COLO829 (cell line): ENCODE results near the gene PALD1.

Source experiments
- DNase-seq: peaks from one replicate; pipeline ENCODE4 v3.0.0; 2012; ENCODE audit warnings: low spot score

The PALD1 gene

DNA sequence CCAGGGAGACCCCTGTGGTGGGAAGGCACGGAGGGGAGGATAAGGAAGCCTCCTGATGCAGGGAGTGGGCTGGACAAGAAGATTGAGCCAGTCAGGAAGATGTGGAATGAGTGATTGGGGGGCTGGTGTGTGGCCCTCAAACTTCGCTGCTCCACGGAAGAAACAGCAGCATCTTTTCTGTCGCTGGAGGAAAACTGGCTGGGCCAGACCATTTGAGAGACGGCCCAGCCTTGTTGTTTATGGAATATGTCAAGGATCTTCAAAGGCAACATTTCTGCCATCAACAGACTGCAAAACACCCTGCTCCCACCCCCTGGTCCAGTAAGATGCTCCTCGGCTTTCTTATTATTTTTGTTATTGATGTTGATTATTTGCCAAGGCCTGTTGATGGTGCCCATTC lies 29.4 kb downstream of the PALD1 start:
- no peak for DNase-seq

DNA sequence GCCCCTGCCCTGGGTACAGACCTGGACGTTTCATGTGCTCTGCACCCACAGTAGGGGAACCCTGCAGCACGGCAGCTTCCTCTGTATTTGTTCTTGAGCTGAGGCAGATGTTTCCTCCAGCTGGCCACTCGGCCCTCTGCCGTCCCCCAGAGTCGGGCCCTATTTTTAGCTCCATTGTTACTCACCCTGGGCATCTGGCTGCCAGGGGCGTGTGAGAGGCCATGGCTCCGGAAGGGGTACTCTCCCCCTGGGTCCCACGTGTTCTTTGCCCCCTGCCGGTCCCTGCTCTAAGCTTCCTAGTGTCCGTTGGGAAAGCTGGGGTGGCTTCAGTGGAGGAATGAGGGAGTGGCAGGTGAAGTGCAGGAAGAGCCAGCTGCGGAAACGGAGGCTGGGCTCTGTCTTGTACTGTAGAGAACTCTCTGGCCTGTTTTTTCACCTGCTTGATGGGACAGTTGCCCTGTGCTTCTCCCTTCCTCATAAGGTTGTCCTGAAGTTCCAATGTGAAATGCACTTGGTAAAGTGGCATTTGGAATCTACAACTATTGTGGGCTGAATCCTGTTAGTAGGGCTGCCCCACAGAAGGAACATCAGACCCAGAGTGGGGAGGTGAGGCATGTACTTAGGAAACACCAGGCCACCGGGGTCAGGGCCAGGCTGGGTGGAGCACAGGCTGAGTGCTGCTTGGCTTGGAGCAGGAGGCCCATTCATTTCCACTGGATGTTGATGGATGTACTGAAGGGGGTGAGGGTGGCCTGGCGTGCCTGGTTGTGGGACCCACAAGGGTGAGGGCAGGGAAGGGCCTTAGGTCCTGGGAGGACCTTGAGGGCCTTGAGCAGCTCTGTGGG lies 30.6 kb downstream of the PALD1 start:
- DNase-seq = no peak

DNA sequence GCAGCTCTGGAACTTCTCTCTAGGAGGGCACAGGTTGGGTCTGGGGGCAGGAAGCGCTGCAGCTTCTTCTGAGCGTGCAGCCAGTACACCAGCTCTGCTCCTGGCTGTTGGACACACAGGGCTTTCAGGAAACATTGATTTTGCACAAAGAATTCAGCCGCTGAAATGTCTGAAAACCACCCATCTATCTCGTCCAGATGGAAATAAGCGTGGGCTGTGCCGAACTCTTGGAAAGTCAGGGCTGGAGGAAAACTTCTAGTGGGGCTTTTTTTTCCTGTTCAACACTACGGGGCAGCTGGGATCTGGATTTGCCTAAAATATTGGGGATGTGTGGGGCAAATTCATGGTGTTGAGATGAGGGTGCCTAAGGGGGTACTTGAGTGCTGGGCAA lies 31.2 kb downstream of the PALD1 start:
- no peak for DNase-seq

DNA sequence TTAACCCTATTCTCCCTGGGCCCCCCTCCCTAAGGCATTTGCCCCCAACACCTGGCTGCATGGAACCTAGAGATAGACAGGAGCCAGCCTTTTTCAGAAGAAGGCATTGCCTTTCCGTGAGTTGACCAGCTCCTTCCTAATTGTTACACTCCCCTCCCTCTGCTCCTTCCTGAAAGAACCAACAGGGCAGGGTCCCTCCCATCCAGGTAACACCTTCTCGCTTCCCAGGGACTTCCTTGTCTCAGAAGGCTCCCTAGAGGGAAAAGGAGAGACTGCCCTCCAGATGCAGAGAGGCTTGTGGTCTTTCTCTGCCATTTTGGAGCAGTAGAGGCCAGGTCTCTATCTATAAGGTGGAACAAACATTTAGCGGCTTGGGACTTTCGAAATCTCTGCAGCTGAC lies 31.9 kb downstream of the PALD1 start:
- DNase-seq = no peak

DNA sequence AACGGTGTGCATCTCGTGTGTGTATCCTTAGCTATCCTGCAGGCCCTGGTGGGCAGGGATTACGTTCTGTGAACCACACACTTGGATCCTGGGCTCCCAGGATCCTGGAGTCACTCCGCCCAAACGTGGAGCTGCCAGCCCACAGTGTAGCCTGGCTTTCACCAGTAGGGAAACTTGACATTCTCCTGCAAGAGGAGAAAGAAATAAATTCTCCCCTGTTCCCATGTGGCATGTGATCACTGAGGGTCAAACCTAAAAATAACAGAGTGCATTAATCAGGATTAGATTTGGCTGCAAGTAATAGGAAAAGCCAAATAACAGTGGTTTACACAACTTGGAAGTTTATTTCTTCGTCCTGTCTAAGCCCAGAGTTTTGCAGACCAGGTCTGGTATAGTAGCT lies 32.3 kb downstream of the PALD1 start:
- no peak for DNase-seq

DNA sequence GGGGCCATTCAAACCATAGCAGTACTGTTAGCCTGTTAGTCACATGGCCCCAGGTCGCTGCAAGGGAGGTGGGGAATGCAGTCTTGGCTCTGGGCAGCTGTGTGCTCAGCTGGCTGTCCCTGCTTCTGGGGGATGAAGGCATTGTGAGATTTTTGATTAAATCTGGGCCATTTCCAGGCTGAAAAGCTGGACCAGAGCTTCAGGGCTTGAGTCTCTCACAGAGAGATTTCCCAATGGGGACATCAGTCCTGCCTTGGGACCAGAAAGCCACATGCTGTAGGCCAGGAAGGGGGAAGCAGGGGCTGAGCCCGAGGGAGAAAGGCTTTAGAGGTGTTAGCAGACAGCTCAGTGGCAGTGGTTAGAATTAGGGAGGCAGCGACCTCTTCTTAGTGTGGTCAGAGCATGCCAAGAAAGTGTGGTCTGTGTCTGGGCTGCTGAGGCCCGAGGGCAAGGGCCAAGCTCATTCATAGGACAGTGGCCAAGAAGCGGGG lies 33.6 kb downstream of the PALD1 start:
- no peak for DNase-seq

DNA sequence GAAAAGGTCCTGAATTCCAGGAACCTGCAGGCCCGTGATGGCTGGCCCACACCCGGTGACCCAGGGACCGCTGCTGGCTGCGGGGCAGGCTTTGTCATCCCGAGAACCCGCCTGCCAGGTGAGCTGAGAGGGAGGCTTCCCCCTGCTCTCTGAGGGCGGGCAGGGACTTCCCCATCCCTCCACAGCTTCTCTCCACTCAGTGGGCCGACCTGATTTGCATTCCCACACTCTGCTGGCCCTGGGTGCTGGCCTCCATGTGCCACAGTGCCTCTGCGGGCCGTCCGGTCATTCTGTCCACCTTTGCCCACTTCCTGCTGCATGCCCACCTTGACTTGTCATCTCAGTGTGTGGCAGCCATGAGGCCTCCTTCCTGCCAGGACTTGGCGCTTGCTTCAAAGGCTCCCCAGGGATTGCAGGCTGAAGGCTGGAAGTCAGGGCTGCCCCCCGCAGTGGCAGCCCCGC lies 35.3 kb downstream of the PALD1 start:
- DNase-seq = no peak

DNA sequence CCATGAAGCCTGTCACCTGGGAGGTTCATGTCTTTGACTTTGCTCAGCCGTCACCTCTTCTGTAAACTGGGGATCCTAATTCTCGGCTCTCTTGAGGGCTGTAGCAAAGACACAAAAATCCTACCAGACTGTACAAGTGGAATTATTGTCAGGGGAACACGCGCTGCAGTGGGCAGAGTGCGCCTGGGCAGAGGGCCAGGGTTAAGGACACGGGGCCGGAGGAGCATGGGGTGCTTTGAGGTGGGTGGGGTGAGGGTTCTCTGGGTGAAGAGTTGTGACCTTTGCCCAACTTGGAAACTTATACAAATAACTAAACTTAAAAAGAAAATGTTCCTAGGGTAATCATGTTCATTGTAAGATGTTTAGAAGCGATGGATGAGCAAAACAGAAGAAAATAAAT lies 36.0 kb downstream of the PALD1 start:
- DNase-seq = no peak

DNA sequence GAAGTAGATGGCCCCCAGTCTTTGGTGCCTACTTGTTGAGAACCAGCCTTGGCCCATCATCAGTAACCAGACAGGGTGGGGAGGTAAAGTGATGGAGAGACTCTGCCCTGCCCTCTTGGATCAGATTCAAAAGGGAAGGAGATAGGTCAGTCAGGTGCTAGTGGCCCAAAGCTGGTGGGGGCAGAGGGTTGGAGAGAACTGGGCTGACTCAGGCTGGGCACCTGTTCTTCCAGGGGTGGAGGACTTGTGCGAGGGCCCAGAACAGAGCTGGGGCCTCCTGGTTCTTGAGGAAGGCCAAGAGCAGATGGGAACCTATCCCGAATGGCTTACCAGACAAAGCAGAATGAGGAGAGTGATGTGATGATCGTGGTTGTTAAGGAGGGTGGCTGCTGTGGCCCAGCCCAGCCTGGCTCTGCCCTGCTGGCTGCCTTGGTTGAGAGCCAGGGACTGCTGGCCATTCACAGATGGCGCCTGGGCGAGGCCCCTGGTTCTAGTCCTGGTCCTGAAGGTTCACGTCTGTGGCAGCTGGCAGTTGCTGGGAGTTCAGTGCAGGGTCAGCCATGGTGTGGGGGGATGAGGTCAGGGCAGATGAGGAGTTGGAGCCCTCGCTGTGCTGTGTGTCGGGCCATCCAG lies 36.6 kb downstream of the PALD1 start:
- DNase-seq = no peak

DNA sequence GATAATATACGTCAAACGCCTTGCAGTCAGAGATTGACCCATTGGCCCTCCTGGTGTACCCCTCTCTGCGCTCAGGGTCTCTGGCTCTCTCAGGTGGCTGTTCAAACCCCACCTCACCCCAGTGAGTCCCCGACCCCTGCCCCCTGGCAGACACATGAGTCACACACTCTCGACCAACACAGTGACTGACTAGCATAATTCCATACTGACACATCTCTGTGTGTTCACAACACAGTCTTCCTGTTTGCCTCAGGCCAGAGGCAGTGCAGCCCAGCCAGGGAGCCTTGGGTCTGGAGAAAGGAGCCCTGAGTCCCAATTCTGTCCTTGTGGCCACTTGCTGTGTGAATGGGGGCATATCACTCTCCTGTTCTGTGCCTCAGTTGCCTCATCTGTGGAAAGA lies 40.1 kb downstream of the PALD1 start:
- DNase-seq = no peak

DNA sequence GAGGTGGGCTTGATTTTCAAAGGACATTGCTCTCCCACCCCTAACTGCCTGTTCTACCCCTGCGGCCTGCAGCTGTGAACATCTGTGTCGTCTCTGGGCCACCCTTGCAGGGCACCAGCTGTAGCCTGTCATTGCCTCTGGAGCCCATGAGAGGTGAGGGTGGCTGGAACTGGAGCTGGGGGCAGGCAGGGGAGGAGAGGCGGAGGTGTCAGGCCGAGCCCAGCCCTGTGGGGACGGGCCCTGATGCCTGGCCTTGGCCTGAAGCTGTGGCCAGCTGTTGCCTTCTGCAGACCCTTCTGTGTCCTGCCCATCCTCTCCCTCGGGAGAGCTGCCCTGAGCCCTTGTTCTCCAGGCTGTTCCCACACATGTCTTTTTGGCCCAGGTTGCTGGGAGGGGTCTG lies 44.5 kb downstream of the PALD1 start:
- no peak for DNase-seq

DNA sequence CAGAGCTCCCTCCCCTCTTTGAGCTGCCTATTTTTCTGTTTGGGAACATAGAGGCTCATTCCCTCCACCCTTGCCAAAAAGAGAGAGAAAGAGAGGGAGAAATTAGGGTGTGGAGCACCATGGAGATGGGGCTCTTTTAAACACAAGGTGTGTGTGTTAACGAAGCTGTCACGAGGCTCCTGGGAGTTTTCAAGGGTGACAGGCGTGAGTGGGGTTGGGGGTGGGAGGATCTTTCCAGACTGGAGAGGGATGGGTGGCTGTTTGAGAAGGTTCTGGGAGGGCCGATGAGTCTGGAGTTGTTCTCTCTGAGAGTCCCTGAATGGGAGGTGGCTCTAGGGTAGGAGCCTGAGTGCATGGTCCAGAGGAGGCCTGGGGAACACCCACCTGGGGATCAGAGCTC lies 45.0 kb downstream of the PALD1 start:
- DNase-seq = no peak

DNA sequence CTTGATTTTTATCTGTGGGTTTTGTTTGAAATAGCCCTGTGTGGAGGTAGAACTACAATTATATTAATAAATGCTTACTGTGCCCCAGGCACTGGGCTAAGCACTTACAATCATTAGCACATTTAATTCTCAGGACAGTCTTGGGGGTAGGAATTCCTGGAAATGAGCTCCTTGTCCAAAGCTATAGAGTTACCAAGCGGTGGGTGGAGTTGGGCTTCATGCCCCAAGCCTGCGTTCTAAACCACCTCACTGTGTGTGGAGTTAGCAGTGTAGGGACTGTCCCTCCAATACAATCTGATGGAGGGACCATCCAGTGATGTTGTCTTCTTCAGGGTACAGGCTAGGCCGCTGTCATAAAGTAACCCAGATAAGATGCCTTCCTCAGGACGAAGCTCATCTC lies 49.7 kb downstream of the PALD1 start:
- DNase-seq = no peak

DNA sequence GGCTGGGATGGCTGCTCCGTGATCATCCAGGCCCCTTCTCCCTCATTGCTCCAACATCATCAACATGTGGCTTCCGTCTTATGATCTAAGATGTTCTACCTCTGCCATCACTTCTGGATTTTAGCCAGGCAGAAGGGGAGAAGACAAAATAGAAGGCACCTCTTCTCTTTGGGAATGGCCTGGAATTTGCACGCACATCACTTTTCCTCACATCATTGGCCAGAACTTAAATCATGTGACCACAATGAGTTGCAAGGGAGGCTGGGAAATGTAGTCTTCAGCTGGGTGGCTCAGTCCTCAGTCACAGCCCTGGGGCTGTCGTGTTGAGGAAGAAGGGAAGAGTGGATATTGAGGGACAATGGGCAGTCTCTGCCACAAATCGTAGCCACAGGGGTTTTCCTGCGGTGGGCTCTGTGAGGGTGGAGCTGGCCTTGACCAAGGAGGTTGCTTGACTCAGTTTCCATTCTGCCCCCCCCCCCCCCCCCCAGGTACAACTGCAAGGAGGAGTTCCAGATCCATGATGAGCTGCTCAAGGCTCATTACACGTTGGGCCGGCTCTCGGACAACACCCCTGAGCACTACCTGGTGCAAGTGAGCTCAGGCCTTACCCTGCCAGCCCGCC lies 50.3 kb downstream of the PALD1 start:
- DNase-seq = peak; percentile 24

DNA sequence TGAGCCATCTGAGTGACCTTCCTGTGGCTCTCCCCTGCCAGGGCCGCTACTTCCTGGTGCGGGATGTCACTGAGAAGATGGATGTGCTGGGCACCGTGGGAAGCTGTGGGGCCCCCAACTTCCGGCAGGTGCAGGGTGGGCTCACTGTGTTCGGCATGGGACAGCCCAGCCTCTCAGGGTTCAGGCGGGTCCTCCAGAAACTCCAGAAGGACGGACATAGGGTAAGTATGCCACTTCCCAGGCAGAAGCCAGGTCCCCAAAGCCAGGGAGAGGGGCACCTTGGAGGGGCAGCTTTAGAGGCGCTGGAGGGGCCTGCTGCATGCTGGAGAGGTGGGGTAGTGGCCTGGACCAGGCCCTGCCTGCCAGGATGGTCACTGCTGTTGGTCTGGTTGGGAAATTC lies 51.3 kb downstream of the PALD1 start:
- DNase-seq = no peak

DNA sequence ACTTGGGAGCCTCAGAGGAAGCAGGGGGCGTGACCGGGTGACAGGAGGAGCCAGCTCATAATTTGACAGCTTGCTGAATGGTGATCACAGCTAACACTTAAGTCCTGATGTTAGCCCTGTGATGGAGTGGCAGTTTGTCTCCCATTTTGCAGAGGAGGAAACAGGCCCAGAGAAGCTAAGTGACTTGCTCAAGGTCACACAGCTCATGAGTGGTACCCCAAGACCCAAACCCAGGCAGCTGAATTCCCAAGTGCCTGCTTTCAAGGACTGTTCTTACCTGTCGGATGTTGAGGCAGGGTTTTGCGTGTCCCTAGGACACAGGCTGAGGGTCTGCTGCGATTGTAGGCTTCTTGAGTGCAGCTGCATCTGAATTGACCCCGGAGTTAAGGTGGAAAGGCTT lies 51.7 kb downstream of the PALD1 start:
- no peak for DNase-seq

DNA sequence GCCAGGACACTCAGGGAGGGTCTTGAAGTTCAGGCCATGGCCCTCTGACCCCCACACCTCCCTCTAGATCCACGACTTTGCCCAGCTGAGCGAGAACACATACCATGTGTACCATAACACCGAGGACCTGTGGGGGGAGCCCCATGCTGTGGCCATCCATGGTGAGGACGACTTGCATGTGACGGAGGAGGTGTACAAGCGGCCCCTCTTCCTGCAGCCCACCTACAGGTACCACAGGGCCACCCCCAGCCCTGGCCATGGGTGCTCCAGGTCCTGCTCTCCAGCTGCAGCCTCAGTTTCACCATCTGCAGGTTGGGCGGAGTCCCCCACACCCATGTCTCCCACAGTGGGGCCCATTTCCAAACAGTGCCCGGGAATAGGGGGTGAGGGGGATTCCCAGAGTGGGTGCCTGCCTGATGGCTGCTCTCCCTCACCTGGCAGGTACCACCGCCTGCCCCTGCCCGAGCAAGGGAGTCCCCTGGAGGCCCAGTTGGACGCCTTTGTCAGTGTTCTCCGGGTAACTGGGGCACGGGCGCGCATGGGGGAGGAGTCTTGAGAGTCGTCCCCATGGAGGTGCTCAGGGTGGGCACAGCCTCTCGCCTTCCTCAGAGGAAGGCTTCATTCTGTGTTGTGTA lies 54.1 kb downstream of the PALD1 start:
- DNase-seq = no peak

DNA sequence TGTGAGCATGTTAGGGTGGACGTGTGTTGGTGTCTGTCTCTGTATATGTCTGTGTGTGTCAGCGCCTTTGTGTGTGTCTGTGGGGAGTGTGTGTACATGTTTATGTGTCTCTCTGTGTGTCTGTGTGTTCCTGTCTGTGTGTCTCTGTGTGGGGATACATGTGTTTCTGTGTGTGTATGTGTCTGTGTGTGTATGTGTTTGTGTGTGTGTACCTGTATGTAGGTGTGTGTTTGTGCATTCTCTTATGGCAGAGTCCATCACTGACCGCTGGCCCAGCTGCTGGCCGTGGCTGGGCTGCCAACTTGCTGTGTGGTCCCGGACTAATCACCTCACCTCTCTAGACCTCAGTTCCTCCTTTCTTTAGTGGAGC lies 54.6 kb downstream of the PALD1 start:
- no peak for DNase-seq

DNA sequence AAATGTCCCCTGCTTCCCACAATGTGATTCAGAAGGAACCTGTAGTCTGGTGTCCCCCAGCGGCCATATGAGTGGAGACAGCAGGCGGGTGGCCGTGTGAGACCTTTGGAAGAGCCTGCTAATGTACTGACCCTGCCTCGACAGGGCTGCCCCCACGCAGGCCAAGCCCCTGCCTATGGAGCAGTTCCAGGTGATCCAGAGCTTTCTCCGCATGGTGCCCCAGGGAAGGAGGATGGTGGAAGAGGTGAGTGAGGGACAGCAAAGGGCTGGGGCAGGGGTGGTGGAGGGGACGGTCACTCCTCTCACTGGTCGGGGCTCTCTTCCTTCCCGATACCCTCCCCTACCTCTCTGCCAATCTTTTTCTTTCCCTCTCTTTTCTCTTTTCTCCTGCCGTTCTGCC lies 55.7 kb downstream of the PALD1 start:
- no peak for DNase-seq

DNA sequence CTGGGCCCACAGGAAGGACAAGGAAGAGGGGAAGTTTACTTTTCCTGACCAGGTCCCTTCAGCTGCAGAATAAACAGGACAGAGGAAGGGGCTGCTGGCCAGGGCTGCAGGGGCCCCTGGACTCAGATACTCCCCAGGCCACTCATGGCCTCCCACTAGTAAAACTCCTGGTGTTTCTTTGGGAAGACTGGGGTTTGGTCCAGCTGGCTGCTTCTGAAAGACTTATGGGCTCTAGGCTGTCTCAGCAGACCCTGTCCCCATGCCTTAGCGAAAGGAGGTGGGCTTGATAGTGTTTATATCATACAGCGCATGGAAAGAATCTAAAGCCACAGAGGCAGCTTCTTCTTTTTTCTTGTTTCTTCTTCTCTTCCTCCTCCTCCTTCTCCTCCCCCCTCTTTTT lies 56.4 kb downstream of the PALD1 start:
- DNase-seq = no peak

DNA sequence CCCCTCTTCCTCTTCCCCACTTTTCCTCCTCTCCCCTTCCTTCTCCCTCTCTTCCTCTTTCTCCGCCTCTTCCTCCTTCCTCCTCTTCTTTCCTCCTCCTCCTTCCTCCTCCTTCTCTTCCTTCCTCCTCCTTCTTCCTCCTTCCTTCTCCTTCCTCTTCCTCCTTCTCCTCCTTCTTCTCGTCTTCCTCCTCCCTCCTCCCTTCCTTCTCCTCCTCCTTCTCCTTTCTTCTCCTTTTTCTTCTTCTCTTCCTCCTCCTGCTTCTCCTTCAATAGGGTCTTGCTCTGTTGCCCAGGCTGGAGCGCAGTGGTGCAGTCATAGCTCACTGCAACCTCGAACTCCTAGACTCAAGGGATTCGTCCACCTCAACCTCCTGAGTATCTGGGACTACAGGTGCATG lies 56.9 kb downstream of the PALD1 start:
- no peak for DNase-seq

DNA sequence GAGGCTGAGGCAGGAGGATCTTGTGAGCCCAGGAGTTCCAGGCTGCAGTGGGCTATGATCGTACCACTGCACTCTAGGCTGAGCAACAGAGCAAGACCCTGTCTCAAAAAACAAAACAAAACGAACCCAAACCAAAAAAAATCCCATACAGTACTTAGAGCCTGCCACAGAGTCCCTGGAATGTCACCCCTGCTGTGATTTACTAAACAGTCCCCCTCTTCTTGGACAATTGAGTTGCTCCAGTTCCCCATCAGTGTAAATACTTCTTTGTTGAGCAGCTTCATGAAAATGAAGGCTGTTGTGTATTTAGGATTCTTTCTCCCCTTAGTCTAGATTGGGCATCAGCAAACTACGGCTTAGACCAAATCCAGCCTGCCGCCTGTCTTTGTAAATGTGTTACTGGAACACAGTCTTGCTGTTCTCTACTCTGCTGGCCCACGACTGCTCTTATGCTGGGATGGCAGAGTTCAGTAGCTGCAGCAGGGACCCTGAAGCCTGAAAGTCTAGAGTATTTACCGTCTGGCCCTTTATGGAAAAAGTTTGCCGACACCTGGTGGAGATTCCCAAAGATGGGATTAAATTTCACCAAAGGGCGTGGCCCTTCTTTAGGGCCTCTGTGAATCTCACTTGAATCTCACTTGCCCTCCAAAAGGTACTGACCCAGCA lies 57.8 kb downstream of the PALD1 start:
- no peak for DNase-seq
